ENCODE results near the gene CEP68. TPM values are rescaled to one million over a fixed set of nuclear protein-coding genes. Genes with fewer than 3 reads are reported as not detected.

Gene CEP68
- total RNA-seq, 4 donors from 2014 or later: 14.1 to 55.0 (median 30.0) TPM

- no peaks in the 10 kb centered on the region for H3K36me3 ChIP-seq
- peaks cover 0 to 10% of the 10 kb centered on the region in 2 donors for H3K4me1 ChIP-seq
- peak in 1 of 2 donors; percentile 64 for DNase-seq
These were observed 2.9 kb downstream of the CEP68 start for GRCh38 chr2:65059071-65059470.

GRCh38 chr2:65061146-65061909 is 5.1 kb downstream of the CEP68 start:
- Histone ChIP-seq H3K27ac (peak overlapping the region; percentile 5 to 6), H3K9me3 (no peaks in the 10 kb centered on the region), H3K4me3 (no peak overlapping the region), H3K4me1 (peaks cover 0 to 5% of the 10 kb centered on the region in 2 donors), H3K27me3 (no peaks in the 10 kb centered on the region), H3K36me3 (no peaks in the 10 kb centered on the region)
- no peak for TF ChIP-seq CTCF (IDR thresholded peaks at IDR 0.05)
- TF ChIP-seq POLR2A (IDR thresholded peaks at IDR 0.05): no peak
- DNase-seq: no peak
- intact Hi-C loops (cut with DNase I; ENCODE audit: low total_unique reads): no loop called here

More at GRCh38 chr2:65059071-65059470, 2.9 kb downstream of the CEP68 start:
- peak overlapping the region; percentile 88 to 95 for H3K27ac ChIP-seq
- H3K4me3 ChIP-seq: no peak overlapping the region
- no peaks in the 10 kb centered on the region for H3K27me3 ChIP-seq
- intact Hi-C loops (cut with DNase I; ENCODE audit: low total_unique reads): no loop called here
- H3K9me3 ChIP-seq: no peaks in the 10 kb centered on the region
- no peak for TF ChIP-seq CTCF (IDR thresholded peaks at IDR 0.05)
- TF ChIP-seq POLR2A (IDR thresholded peaks at IDR 0.05): no peak

GRCh38 chr2:65061910-65062339 is 5.7 kb downstream of the CEP68 start:
- TF ChIP-seq POLR2A (IDR thresholded peaks at IDR 0.05) (no peak), CTCF (IDR thresholded peaks at IDR 0.05) (no peak)
- H3K9me3 ChIP-seq: no peaks in the 10 kb centered on the region
- H3K4me3 ChIP-seq: no peak overlapping the region
- H3K4me1 ChIP-seq: peaks cover 0 to 5% of the 10 kb centered on the region in 2 donors
- no peak overlapping the region for H3K27ac ChIP-seq
- no peak for DNase-seq
- no peaks in the 10 kb centered on the region for H3K27me3 ChIP-seq
- no peaks in the 10 kb centered on the region for H3K36me3 ChIP-seq
- intact Hi-C loops (cut with DNase I; ENCODE audit: low total_unique reads): no loop called here

GRCh38 chr2:65062843-65063825 is 6.9 kb downstream of the CEP68 start:
- Histone ChIP-seq H3K27me3 (no peaks in the 10 kb centered on the region), H3K4me1 (peaks cover 0 to 5% of the 10 kb centered on the region in 2 donors), H3K36me3 (no peaks in the 10 kb centered on the region), H3K27ac (peak overlapping the region in 1 of 2 donors; percentile 3), H3K4me3 (no peak overlapping the region), H3K9me3 (no peaks in the 10 kb centered on the region)
- no peak for TF ChIP-seq POLR2A (IDR thresholded peaks at IDR 0.05)
- TF ChIP-seq CTCF (IDR thresholded peaks at IDR 0.05): no peak
- intact Hi-C loops (cut with DNase I; ENCODE audit: low total_unique reads): no loop called here
- no peak for DNase-seq

All from uterus (tissue), 4 donors.